Erythroblast (primary cell): Measurements from ENCODE around the gene FAM20A.

Experiments
- GATA1 ChIP-seq: IDR thresholded peaks from 2 replicates; pipeline ENCODE4 v1.6.1; 2011; ENCODE audit warnings: low read depth, mild to moderate bottlenecking, control low read depth, low read length, moderate library complexity
- POLR2A ChIP-seq: IDR thresholded peaks from 2 replicates; pipeline ENCODE4 v1.6.1; 2011; ENCODE audit warnings: mild to moderate bottlenecking, low read length

DNA sequence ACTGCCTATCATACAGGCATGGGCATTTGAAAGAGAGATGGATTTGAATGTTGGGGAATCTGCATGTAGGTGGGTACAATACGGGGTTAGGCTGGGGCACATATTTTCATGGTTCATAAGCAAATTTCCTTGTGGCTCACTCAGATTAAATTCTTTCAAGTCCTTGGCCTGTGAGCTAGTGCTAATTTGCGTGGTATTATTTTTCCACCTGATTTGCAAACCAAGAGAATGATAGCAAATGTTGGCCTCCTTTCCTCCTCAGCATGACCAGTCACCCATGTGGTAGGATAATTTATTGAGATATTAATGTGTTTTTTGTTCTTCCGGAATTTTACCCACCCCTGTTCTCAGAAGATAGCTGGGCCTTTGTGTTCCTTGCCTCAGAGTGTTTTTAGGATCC, 22.9 kb downstream of the FAM20A start:
- TF ChIP-seq POLR2A = no peak
- TF ChIP-seq GATA1 = no peak
